Measurements from ENCODE around the gene OR1D2.

DNA sequence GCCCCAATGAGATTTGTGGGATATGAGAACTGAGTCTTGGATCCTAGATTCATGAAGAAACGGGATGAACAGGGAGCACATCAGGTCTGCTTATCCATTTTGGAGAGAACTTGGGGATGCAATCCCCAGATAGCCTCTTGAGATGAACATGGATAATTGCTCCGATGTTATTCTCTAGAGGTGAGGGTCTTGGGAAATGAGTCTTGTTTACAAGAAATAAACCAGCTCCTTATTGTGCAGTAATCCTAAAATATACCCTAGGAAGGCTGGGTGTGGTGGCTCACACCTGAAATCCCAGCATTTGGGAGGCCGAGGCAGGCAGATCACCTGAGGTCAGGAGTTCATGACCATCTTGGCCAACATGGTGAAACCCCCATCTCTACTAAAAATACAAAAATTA lies at the start of gene OR1D2:
- TF ChIP-seq, protein P1, sequence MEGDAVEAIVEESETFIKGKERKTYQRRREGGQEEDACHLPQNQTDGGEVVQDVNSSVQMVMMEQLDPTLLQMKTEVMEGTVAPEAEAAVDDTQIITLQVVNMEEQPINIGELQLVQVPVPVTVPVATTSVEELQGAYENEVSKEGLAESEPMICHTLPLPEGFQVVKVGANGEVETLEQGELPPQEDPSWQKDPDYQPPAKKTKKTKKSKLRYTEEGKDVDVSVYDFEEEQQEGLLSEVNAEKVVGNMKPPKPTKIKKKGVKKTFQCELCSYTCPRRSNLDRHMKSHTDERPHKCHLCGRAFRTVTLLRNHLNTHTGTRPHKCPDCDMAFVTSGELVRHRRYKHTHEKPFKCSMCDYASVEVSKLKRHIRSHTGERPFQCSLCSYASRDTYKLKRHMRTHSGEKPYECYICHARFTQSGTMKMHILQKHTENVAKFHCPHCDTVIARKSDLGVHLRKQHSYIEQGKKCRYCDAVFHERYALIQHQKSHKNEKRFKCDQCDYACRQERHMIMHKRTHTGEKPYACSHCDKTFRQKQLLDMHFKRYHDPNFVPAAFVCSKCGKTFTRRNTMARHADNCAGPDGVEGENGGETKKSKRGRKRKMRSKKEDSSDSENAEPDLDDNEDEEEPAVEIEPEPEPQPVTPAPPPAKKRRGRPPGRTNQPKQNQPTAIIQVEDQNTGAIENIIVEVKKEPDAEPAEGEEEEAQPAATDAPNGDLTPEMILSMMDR (IDR thresholded peaks at IDR 0.05; ENCODE audit: low read length), result no peak
- TF ChIP-seq EZH2phosphoT487 (IDR thresholded peaks at IDR 0.05; ENCODE audit: low read length) (no peak), EZH2 (optimal IDR thresholded peaks at IDR 0.05; ENCODE audit: low read depth, low read length) (no peak)

All from MM.1S (cell line).